OCI-LY7 (cell line): Measurements from ENCODE around the gene SLC66A2. TPM values are rescaled to one million over a fixed set of nuclear protein-coding genes. Genes with fewer than 3 reads are reported as not detected.

Experiments used
- BruUV-seq: library from RNA; stranded (reverse); fragments of 400-500 nt; replicated peaks from 2 replicates; lab custom pipeline; 2021; lab: Mats Ljungman, UMichigan
- CTCF ChIA-PET: fragments of 300-600 bp; sonication (Branson Sonifier 250); formaldehyde crosslinking; loops from one replicate; lab custom pipeline; 2022; ENCODE audit warnings: antibody characterized with exemption; ENCODE audit not compliant: unreplicated experiment; lab: Charles Lee
- POLR2A ChIA-PET: fragments of 300-600 bp; sonication (Branson Sonifier 250); formaldehyde crosslinking; loops from one replicate; lab custom pipeline; 2022; ENCODE audit warnings: antibody characterized with exemption; lab: Charles Lee
- DNase-seq: peaks from one replicate; pipeline ENCODE4 v3.0.0-alpha.2; 2015; ENCODE audit warnings: low spot score
- H2AFZ ChIP-seq: fragments of 200-600 bp; sonication (generic), shearing (Covaris generic); 2 replicates; pipeline ENCODE4 v1.6.1; 2014; ENCODE audit warnings: mild to moderate bottlenecking, antibody characterized with exemption, low read length, moderate library complexity
- H3K27ac ChIP-seq: fragments of 200-600 bp; sonication (generic); 2 replicates; pipeline ENCODE4 v1.5.1; 2014; ENCODE audit warnings: mixed run types, low read depth, mild to moderate bottlenecking, moderate library complexity, low read length, inconsistent platforms; ENCODE audit not compliant: poor library complexity, severe bottlenecking
- H3K36me3 ChIP-seq: fragments of 200-600 bp; sonication (generic); 2 replicates; pipeline ENCODE4 v1.6.1; 2014; ENCODE audit warnings: mild to moderate bottlenecking, antibody characterized with exemption, low read length, moderate library complexity, mixed read lengths; ENCODE audit not compliant: insufficient read depth
- H3K4me1 ChIP-seq: fragments of 200-600 bp; sonication (generic); 2 replicates; pipeline ENCODE4 v1.5.1; 2014; ENCODE audit warnings: mild to moderate bottlenecking, low read length; ENCODE audit not compliant: insufficient read depth, poor library complexity, severe bottlenecking
- H3K4me2 ChIP-seq: fragments of 200-600 bp; sonication (generic); 2 replicates; pipeline ENCODE4 v1.6.1; 2014; ENCODE audit warnings: mild to moderate bottlenecking, low read length
- H3K4me3 ChIP-seq: fragments of 200-600 bp; sonication (generic); 2 replicates; pipeline ENCODE4 v1.5.1; 2014; ENCODE audit warnings: mild to moderate bottlenecking, low read depth, low read length; ENCODE audit not compliant: poor library complexity, severe bottlenecking
- H3K79me2 ChIP-seq: fragments of 200-600 bp; sonication (generic); 2 replicates; pipeline ENCODE4 v1.6.1; 2016; ENCODE audit warnings: low read depth, mild to moderate bottlenecking, low read length, moderate library complexity, mixed read lengths; ENCODE audit not compliant: insufficient read depth
- H3K9me2 ChIP-seq: fragments of 200-600 bp; sonication (generic); 2 replicates; pipeline ENCODE4 v1.6.1; 2016; ENCODE audit warnings: mild to moderate bottlenecking, low read length, mixed read lengths; ENCODE audit not compliant: insufficient read depth
- H3K9me3 ChIP-seq: fragments of 200-600 bp; sonication (generic); 2 replicates; pipeline ENCODE4 v1.6.1; 2014; ENCODE audit warnings: mild to moderate bottlenecking, mixed run types, low read length, mixed read lengths
- H4K20me1 ChIP-seq: fragments of 200-600 bp; sonication (generic); 2 replicates; pipeline ENCODE4 v1.6.1; 2014; ENCODE audit warnings: mild to moderate bottlenecking, antibody characterized with exemption, low read length, moderate library complexity, mixed read lengths; ENCODE audit not compliant: insufficient read depth
- CTCF ChIP-seq: fragments of 200-600 bp; sonication (generic); conservative IDR thresholded peaks from 2 replicates; pipeline ENCODE4 v1.5.1; 2014; ENCODE audit warnings: mild to moderate bottlenecking, antibody characterized with exemption, low read length, moderate library complexity, mixed read lengths
- EZH2phosphoT487 ChIP-seq: fragments of 200-600 bp; sonication (generic); IDR thresholded peaks from 2 replicates; pipeline ENCODE4 v1.6.1; 2018; ENCODE audit warnings: low read depth, borderline replicate concordance, mild to moderate bottlenecking, mixed run types, antibody characterized with exemption, low read length, moderate library complexity, mixed read lengths
- intact Hi-C: fragments of 100-400 bp; cut with micrococcal nuclease; formaldehyde crosslinking; loops from one replicate; pipeline ENCODE4 v1.10.0; 2022; ENCODE audit not compliant: unreplicated experiment
- total RNA-seq, 2 experiments: library from RNA; depleted of rRNA in 1 of 2; stranded (reverse); fragments of >200 nt in 1 of 2; shearing (Covaris generic) in 1 of 2; gene quantifications; 2 replicates each; pipeline ENCODE4 v1.2.3, GENCODE V29; 2014 to 2022

Gene SLC66A2
- total RNA-seq, 2 experiments from 2014 or later = 14.5 to 17.9 TPM

- ChIA-PET CTCF (no interaction called here), POLR2A (no interaction called here)
- intact Hi-C loops = no loop called here
- Histone ChIP-seq H3K4me1 (no peaks in the 10 kb centered on the region), H3K9me3 (no peaks in the 10 kb centered on the region), H3K27ac (no peak overlapping the region), H4K20me1 (no peaks in the 10 kb centered on the region), H3K79me2 (no peaks in the 10 kb centered on the region), H3K36me3 (no peaks in the 10 kb centered on the region), H3K4me2 (no peak overlapping the region), H3K4me3 (no peak overlapping the region), H2AFZ (no peak overlapping the region), H3K9me2 (no peaks in the 10 kb centered on the region)
- no peak for TF ChIP-seq EZH2phosphoT487
- no peak for TF ChIP-seq CTCF
- DNase-seq = no peak
- no TSS peak for BruUV-seq
Observed at GRCh38 chr18:79917853-79918614, 33.4 kb downstream of the SLC66A2 start.

- Histone ChIP-seq H3K4me3 (no peak overlapping the region), H3K79me2 (no peaks in the 10 kb centered on the region), H3K9me2 (no peaks in the 10 kb centered on the region), H4K20me1 (no peaks in the 10 kb centered on the region), H3K36me3 (no peaks in the 10 kb centered on the region), H3K4me2 (no peak overlapping the region), H3K4me1 (no peaks in the 10 kb centered on the region), H3K27ac (no peak overlapping the region), H3K9me3 (no peaks in the 10 kb centered on the region), H2AFZ (no peak overlapping the region)
- intact Hi-C loops = no loop called here
- no TSS peak for BruUV-seq
- POLR2A ChIA-PET = no interaction called here
- no peak for TF ChIP-seq EZH2phosphoT487
- no peak for TF ChIP-seq CTCF
- CTCF ChIA-PET = no interaction called here
- DNase-seq = no peak
Observed at GRCh38 chr18:79917169-79917852, 34.1 kb downstream of the SLC66A2 start.
